CD8-positive, alpha-beta memory T cell (primary cell): ENCODE data around the gene TUBB3. TPM values are rescaled to one million over a fixed set of nuclear protein-coding genes. Genes with fewer than 3 reads are reported as not detected.
A peak's percentile ranks its signal among the peaks of the same experiment; 100 is the strongest.
"Not testable (repeated sequence)": the region's sequence is repeated elsewhere in the genome, so short reads cannot be mapped to it uniquely, and the experiment has no call there.

ENCODE experiments used
- CTCF ChIA-PET: fragments of 350-600 bp; sonication (Branson Sonifier 250); formaldehyde crosslinking; loops from one replicate; lab custom pipeline; 2021; ENCODE audit warnings: antibody characterized with exemption; lab: Charles Lee
- POLR2A ChIA-PET: fragments of 350-600 bp; sonication (Branson Sonifier 250); formaldehyde crosslinking; loops from one replicate; lab custom pipeline; 2021; ENCODE audit warnings: antibody characterized with exemption; lab: Charles Lee
- DNase-seq, 5 donors: peaks; one replicate each; pipeline versions ENCODE4 v3.0.0 to v3.0.0-alpha.2; 2020 to 2022; ENCODE audit warnings: mixed read lengths in 1 of 5
- H3K27ac ChIP-seq: one replicate; pipeline ENCODE4 v1.7.0; 2013; ENCODE audit warnings: low read depth, mild to moderate bottlenecking, low read length, moderate library complexity
- H3K27me3 ChIP-seq: 2 replicates; pipeline ENCODE4 v1.7.0; 2013; ENCODE audit warnings: low read length, mild to moderate bottlenecking; ENCODE audit not compliant: insufficient read depth, poor library complexity, severe bottlenecking
- H3K36me3 ChIP-seq: 2 replicates; pipeline ENCODE4 v1.7.0; 2013; ENCODE audit warnings: mild to moderate bottlenecking, low read length, moderate library complexity; ENCODE audit not compliant: insufficient read depth
- H3K4me1 ChIP-seq: 2 replicates; pipeline ENCODE4 v1.7.0; 2013; ENCODE audit warnings: mild to moderate bottlenecking, low read length, moderate library complexity; ENCODE audit not compliant: insufficient read depth
- H3K4me3 ChIP-seq: 2 replicates; pipeline ENCODE4 v1.7.0; 2013; ENCODE audit warnings: mild to moderate bottlenecking, low read length
- H3K9me3 ChIP-seq: 2 replicates; pipeline ENCODE4 v1.7.0; 2013; ENCODE audit warnings: mild to moderate bottlenecking, low read length
- H3K27ac Mint-ChIP-seq, 8 donors: one replicate each; pipeline ENCODE4 v1.8.0; 2020 to 2021; ENCODE audit warnings: mixed read lengths in 8 of 8, mild to moderate bottlenecking in 6 of 8, inconsistent platforms in 3 of 8, moderate library complexity in 3 of 8
- H3K27me3 Mint-ChIP-seq, 2 donors: one replicate each; pipeline ENCODE4 v1.8.0; 2020 to 2021; ENCODE audit warnings: mixed read lengths in 2 of 2, mild to moderate bottlenecking in 1 of 2, moderate library complexity in 1 of 2
- H3K36me3 Mint-ChIP-seq, 3 donors: one replicate each; pipeline ENCODE4 v1.8.0; 2020 to 2021; ENCODE audit warnings: mixed read lengths in 3 of 3, inconsistent platforms in 1 of 3, mild to moderate bottlenecking in 1 of 3
- H3K4me1 Mint-ChIP-seq, 3 donors: one replicate each; pipeline ENCODE4 v1.8.0; 2020 to 2021; ENCODE audit warnings: mixed read lengths in 3 of 3, inconsistent platforms in 1 of 3, mild to moderate bottlenecking in 1 of 3
- H3K4me3 Mint-ChIP-seq, 7 donors: one replicate each; pipeline ENCODE4 v1.8.0; 2020 to 2021; ENCODE audit warnings: mixed read lengths in 7 of 7, mild to moderate bottlenecking in 6 of 7, moderate library complexity in 4 of 7, inconsistent platforms in 2 of 7
- H3K9me3 Mint-ChIP-seq, 5 donors: one replicate each; pipeline ENCODE4 v1.8.0; 2020 to 2022; ENCODE audit warnings: mixed read lengths in 5 of 5, mild to moderate bottlenecking in 3 of 5, moderate library complexity in 2 of 5, inconsistent platforms in 1 of 5
- polyA plus RNA-seq: library from polyadenylated mRNA; unstranded; fragments of 300-500 nt; fragmentation: Illumina TruSeq; gene quantifications from one replicate; pipeline ENCODE4 v1.2.3, GENCODE V29; 2021
- total RNA-seq, 2 experiments: library from RNA; stranded (reverse); gene quantifications; one replicate each; pipeline ENCODE4 v1.2.3, GENCODE V29; 2021

Gene TUBB3
- total and polyA plus RNA-seq, 3 experiments from 2014 or later = 0.31 to 0.38 TPM; not detected in 1

GRCh38 chr16:89911375-89911774, 11.8 kb upstream of the TUBB3 start:
- Histone ChIP-seq H3K36me3 (peaks cover 12% of the 10 kb centered on the region), H3K27ac (no peak overlapping the region), H3K9me3 (no peaks in the 10 kb centered on the region), H3K4me3 (no peak overlapping the region), H3K4me1 (peaks cover 9% of the 10 kb centered on the region), H3K27me3 (no peaks in the 10 kb centered on the region)
- Mint-ChIP-seq H3K27me3 (no peaks in the 10 kb centered on the region), H3K27ac (no peak overlapping the region), H3K4me3 (no peak overlapping the region), H3K9me3 (no peaks in the 10 kb centered on the region), H3K4me1 (peaks cover 0 to 25% (median 10%) of the 10 kb centered on the region in 3 donors), H3K36me3 (peaks cover 0 to 38% (median 2%) of the 10 kb centered on the region in 3 donors)
- CTCF ChIA-PET = interaction anchor here (1.0 to 3.9 kb wide), 7 partner anchors 12 to 206 kb away, joined by 3 to 31 read pairs (median 6); partner anchors contain the start of genes TCF25 and TUBB3
- POLR2A ChIA-PET = no interaction called here
- DNase-seq = no peak

- Mint-ChIP-seq H3K36me3 (peaks cover 0 to 30% (median 2%) of the 10 kb centered on the region in 3 donors), H3K27ac (peak overlapping the region in 1 of 8 donors; percentile 42), H3K27me3 (no peaks in the 10 kb centered on the region), H3K4me1 (peaks cover 1 to 21% (median 10%) of the 10 kb centered on the region in 3 donors), H3K4me3 (no peak overlapping the region), H3K9me3 (no peaks in the 10 kb centered on the region)
- H3K9me3 ChIP-seq = no peaks in the 10 kb centered on the region
- peaks cover 4% of the 10 kb centered on the region for H3K36me3 ChIP-seq
- POLR2A ChIA-PET = no interaction called here
- CTCF ChIA-PET = interaction anchor here (1.0 to 3.9 kb wide), 3 partner anchors 24 to 206 kb away, joined by 3 to 16 read pairs (median 14); no protein-coding TSS in a partner anchor
- no peak overlapping the region for H3K27ac ChIP-seq
- H3K27me3 ChIP-seq = no peaks in the 10 kb centered on the region
- peaks cover 11% of the 10 kb centered on the region for H3K4me1 ChIP-seq
- no peak overlapping the region for H3K4me3 ChIP-seq
- no peak for DNase-seq
Measured at GRCh38 chr16:89912143-89912542, 11.0 kb upstream of the TUBB3 start.

DNA sequence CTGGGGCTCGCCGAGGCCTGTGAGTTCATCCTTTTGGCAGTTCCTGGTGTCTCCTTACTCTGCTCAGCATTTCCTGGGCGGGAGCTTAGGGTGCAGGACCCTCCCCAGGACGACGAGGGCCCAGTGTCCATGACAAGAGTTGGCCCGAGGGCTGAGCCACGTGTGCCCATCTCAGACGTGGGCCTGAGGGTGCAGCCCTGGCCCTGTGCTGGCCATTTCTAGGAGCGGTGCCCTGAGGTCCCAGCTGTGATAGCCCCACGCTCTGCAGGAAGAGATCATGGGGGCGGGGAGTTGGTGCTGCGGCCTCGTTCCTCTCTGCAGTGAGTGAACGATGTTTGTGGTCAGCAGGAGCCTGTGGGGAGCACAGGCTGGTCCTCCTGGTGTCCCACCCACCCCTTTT, 10.5 kb upstream of the TUBB3 start:
- Mint-ChIP-seq H3K27me3 (peaks cover 0 to 2% of the 10 kb centered on the region in 2 donors), H3K9me3 (no peaks in the 10 kb centered on the region), H3K27ac (no peak overlapping the region), H3K4me3 (no peak overlapping the region), H3K36me3 (peaks cover 0 to 30% (median 2%) of the 10 kb centered on the region in 3 donors), H3K4me1 (peaks cover 6 to 26% (median 12%) of the 10 kb centered on the region in 3 donors)
- Histone ChIP-seq H3K9me3 (no peaks in the 10 kb centered on the region), H3K36me3 (peaks cover 4% of the 10 kb centered on the region), H3K4me3 (no peak overlapping the region), H3K27me3 (no peaks in the 10 kb centered on the region), H3K4me1 (peaks cover 16% of the 10 kb centered on the region), H3K27ac (no peak overlapping the region)
- CTCF ChIA-PET = interaction anchor here (1.0 to 3.9 kb wide), 2 partner anchors 25 to 52 kb away, joined by 3 to 16 read pairs; no protein-coding TSS in a partner anchor
- POLR2A ChIA-PET = no interaction called here
- no peak for DNase-seq

DNA sequence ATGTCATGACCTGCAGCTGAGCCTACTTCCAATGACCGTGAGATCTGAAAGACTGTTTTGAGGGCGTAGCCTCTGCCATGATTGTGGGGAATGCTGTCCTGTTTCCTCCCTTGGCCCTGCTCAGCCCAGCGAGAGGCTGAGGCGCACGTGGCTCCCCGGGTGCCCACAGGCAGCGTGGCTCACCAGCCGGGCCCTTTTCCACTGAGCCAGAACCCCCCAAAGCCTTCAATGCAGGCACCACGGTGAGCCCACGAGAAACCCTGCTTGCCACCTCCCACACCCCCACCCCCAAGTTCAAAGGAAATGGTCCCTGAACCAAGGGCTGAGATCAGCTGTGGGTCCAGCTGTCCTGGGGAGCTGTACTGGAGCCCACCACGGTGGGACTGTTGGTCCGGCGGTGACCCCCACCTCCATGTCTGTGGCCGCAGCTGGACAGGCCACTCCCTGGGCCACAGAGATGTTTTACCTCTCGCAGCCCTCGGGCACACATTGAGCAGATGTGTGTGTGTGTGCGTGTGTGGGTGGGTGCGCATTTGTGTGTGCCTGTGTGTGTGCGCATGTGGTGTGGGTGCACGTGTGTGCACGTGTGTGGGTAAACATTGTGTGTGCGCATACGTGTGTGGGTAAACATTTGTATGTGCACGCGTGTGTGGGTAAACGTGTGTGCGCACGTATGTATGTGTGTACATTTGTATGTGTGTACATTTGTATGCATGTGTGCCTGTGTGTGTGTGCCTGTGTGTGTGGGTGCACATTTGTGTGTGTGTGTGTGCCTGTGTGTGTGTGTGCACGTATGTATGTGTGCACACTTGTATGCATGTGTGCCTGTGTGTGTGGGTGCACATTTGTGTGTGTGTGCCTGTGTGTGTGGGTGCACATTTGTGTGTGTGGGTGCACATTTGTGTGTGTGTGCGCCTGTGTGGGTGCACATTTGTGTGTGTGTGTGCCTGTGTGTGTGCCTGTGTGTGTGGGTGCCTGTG, 9.4 kb upstream of the TUBB3 start:
- Mint-ChIP-seq H3K27me3 (peaks cover 0 to 5% of the 10 kb centered on the region in 2 donors), H3K4me1 (peaks cover 9 to 36% (median 17%) of the 10 kb centered on the region in 3 donors), H3K27ac (peak overlapping the region in 2 of 8 donors; percentile 48 to 54), H3K36me3 (peaks cover 0 to 29% (median 2%) of the 10 kb centered on the region in 3 donors), H3K9me3 (peaks cover 0 to 2% (median 0%) of the 10 kb centered on the region in 5 donors), H3K4me3 (no peak overlapping the region)
- no peak overlapping the region for H3K27ac ChIP-seq
- CTCF ChIA-PET = interaction anchor here (3.9 kb wide), 1 partner anchor 54 kb away, joined by 16 read pairs; no protein-coding TSS in a partner anchor
- H3K4me3 ChIP-seq = no peak overlapping the region
- no peaks in the 10 kb centered on the region for H3K27me3 ChIP-seq
- H3K9me3 ChIP-seq = no peaks in the 10 kb centered on the region
- peaks cover 27% of the 10 kb centered on the region for H3K4me1 ChIP-seq
- H3K36me3 ChIP-seq = peaks cover 4% of the 10 kb centered on the region
- DNase-seq = no peak
- POLR2A ChIA-PET = no interaction called here

DNA sequence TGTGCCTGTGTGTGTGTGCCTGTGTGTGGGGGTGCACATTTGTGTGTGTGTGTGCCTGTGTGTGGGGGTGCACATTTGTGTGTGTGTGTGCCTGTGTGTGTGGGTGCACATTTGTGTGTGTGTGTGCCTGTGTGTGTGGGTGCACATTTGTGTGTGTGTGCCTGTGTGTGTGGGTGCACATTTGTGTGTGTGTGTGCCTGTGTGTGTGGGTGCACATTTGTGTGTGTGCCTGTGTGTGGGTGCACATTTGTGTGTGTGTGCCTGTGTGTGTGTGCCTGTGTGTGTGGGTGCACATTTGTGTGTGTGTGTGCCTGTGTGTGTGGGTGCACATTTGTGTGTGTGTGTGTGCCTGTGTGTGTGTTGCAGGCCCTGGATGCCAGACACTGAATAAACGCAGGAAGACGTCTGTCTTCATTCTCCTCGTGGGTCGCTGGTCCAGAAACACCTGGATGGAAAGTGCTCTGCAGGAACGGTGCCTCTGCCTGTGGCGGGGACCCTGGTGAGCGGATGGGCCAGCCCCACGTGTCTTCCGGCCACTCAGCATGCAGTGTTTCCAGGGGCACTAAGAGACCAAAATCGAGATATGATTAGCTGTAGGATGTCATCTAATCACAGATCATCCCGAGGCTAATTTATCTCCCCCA, 8.4 kb upstream of the TUBB3 start:
- DNase-seq, POLR2A ChIA-PET, H3K9me3 Mint-ChIP-seq, H3K4me3 ChIP-seq, H3K27me3 ChIP-seq, H3K27ac ChIP-seq, H3K9me3 ChIP-seq, H3K36me3 ChIP-seq: not testable (repeated sequence)
- peak overlapping the region in 1 of 7 donors; percentile 48 for H3K4me3 Mint-ChIP-seq
- CTCF ChIA-PET = interaction anchor here (1.0 kb wide), 1 partner anchor 129 kb away, joined by 3 read pairs; no protein-coding TSS in a partner anchor
- peak overlapping the region in 1 of 8 donors; percentile 47 for H3K27ac Mint-ChIP-seq
- peaks cover 36% of the 10 kb centered on the region for H3K4me1 ChIP-seq
- H3K27me3 Mint-ChIP-seq = peaks cover 5 to 13% of the 10 kb centered on the region in 2 donors
- H3K4me1 Mint-ChIP-seq = peaks cover 11 to 45% (median 20%) of the 10 kb centered on the region in 3 donors
- H3K36me3 Mint-ChIP-seq = peaks cover 0 to 21% (median 2%) of the 10 kb centered on the region in 3 donors

DNA sequence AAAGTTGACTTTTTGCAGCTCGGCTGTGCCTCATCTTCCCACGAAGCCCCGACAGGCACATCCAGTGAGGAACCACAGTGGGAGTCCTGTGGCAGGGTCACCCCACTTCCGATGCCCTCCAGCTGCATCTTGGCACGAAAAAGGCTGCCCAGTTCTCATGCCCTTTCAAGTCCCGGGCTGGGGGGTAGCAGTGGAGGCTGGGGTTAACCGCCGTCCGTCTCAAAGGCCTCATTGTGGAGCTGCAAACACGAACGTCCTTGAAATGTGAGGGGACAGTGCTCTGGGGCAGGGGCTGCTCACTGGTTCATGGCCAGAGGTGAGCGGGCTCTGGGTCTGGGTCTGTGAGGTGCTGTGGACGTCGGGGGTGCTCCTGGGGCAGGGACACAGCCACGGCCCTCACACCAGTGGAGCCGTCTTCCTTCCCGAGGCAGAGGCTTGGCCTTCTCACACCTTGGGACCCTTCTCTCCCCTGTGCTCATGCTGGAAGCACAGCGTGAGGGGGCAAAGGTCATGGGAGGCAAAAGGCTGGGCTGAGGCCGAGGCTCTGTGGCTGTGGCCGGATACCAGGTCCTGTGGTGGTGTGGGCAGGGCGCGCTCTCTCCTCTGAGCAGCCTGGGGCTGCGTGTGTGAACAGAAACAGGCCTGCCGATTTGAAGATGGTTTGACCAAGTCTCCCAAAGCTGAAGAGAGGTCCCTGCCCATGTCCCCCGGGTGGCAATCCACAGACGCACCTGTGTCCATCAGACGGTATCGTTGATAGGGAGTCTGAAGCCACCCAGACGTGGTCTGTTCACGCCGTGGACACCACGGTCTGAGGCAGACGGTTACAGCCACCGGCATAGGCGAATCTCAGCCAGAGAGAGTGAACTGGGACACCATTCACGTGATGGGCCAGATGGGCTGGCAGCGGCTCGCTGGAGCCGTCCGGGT, 7.6 kb upstream of the TUBB3 start:
- H3K4me1 ChIP-seq = peaks cover 39% of the 10 kb centered on the region
- no peak for DNase-seq
- ChIA-PET POLR2A (interaction anchor here (0.6 kb wide), 1 partner anchor 42 kb away, joined by 3 read pairs; the partner anchor contains the start of gene TCF25), CTCF (interaction anchor here (1.0 kb wide), 1 partner anchor 130 kb away, joined by 3 read pairs; no protein-coding TSS in a partner anchor)
- Mint-ChIP-seq H3K4me3 (peak overlapping the region in 1 of 7 donors; percentile 70), H3K36me3 (peaks cover 0 to 14% (median under 1%) of the 10 kb centered on the region in 3 donors), H3K27ac (peak overlapping the region in 2 of 8 donors; percentile 38 to 83), H3K9me3 (peaks cover 0 to 4% (median 0%) of the 10 kb centered on the region in 5 donors), H3K27me3 (peaks cover 11 to 17% of the 10 kb centered on the region in 2 donors), H3K4me1 (peaks cover 18 to 44% (median 22%) of the 10 kb centered on the region in 3 donors)
- H3K4me3 ChIP-seq = no peak overlapping the region
- H3K27ac ChIP-seq = no peak overlapping the region
- H3K9me3 ChIP-seq = no peaks in the 10 kb centered on the region
- H3K36me3 ChIP-seq = peaks cover 3% of the 10 kb centered on the region
- no peaks in the 10 kb centered on the region for H3K27me3 ChIP-seq
